DOHH2 (cell line): ENCODE measurements around the gene RHO.

ENCODE experiments used
- CTCF ChIP-seq: fragments of 200-600 bp; sonication (generic); IDR thresholded peaks from one replicate; pipeline ENCODE4 v1.5.1; 2014; ENCODE audit warnings: antibody characterized with exemption, mild to moderate bottlenecking, low read depth, low read length; ENCODE audit not compliant: poor library complexity, severe bottlenecking
- EZH2phosphoT487 ChIP-seq: fragments of 200-600 bp; sonication (generic); IDR thresholded peaks from 2 replicates; pipeline ENCODE4 v1.6.1; 2017; ENCODE audit warnings: borderline replicate concordance, mild to moderate bottlenecking, antibody characterized with exemption, low read length, moderate library complexity, mixed read lengths

- TF ChIP-seq CTCF: no peak
- no peak for TF ChIP-seq EZH2phosphoT487
These were observed 47.0 kb downstream of the RHO start for GRCh38 chr3:129575233-129575996.
